C4-2B (cell line): ENCODE measurements around the gene DUSP16.

ENCODE experiments used
- ZFX ChIP-seq: fragments of 450-650 bp; IDR thresholded peaks from 2 replicates; pipeline ENCODE4 v1.6.1; 2017
- TF ChIP-seq, protein P1 (sequence below): fragments of 450-650 bp; conservative IDR thresholded peaks from 2 replicates; pipeline ENCODE4 v1.5.1; 2017; ENCODE audit warnings: mild to moderate bottlenecking

DNA sequence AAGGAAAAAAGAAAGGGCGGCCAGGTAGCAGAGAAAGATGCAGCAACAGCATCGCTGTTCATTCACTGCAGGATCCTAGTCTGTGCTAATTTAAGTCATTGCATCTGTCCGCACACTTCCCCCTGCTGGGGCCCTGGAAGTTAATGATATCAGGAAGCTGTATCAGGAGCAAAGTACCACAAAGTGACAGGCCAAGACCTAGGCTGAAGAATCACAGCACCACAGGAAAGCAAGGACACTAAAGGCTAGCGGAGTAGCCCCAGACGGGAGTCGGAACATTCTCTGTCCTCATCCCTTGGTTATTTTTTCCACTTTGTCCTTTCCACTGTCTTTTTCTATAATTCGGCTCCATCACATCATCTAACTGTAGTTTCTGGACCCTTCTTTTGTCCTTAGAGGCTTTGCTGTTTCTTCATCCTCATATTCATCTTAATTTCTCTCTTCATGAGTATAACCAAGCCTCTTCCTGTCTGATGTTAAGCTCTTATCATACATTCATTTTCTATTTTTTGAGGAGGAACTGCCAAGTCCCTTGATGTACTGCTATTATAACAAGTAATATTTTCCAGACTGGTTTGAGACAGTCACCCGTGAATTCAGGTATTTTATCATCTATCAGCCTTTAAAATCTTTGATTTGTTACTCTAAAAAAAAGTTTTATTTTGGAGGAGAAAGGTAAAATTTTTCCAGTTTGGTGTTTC lies 28.3 kb downstream of the DUSP16 start:
- TF ChIP-seq, protein P1, sequence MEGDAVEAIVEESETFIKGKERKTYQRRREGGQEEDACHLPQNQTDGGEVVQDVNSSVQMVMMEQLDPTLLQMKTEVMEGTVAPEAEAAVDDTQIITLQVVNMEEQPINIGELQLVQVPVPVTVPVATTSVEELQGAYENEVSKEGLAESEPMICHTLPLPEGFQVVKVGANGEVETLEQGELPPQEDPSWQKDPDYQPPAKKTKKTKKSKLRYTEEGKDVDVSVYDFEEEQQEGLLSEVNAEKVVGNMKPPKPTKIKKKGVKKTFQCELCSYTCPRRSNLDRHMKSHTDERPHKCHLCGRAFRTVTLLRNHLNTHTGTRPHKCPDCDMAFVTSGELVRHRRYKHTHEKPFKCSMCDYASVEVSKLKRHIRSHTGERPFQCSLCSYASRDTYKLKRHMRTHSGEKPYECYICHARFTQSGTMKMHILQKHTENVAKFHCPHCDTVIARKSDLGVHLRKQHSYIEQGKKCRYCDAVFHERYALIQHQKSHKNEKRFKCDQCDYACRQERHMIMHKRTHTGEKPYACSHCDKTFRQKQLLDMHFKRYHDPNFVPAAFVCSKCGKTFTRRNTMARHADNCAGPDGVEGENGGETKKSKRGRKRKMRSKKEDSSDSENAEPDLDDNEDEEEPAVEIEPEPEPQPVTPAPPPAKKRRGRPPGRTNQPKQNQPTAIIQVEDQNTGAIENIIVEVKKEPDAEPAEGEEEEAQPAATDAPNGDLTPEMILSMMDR, result no peak
- TF ChIP-seq ZFX, result no peak
